HepG2 (cell line): Measurements from ENCODE around the gene ACAA2. TPM values are rescaled to one million over a fixed set of nuclear protein-coding genes. Genes with fewer than 3 reads are reported as not detected.

ENCODE experiments used
- ATF7 ChIP-seq, 2 experiments: fragments of 450-650 bp in 1 of 2; sonication (generic) in 1 of 2; formaldehyde crosslinking in 1 of 2; IDR thresholded peaks; 2 replicates each; pipeline versions ENCODE4 v1.4.0 to v1.6.1; 2016 to 2020; ENCODE audit warnings: antibody characterized with exemption in 1 of 2, mild to moderate bottlenecking in 1 of 2, missing genetic modification reagents in 1 of 2
- CENPX ChIP-seq: sonication (generic); formaldehyde crosslinking; IDR thresholded peaks from 2 replicates; pipeline ENCODE4 v1.9.0; 2021; ENCODE audit warnings: mild to moderate bottlenecking, missing genetic modification reagents, moderate library complexity
- CREB1 ChIP-seq, 2 experiments: fragments of 450-650 bp in 1 of 2; IDR thresholded peaks; 2 replicates each; pipeline ENCODE4 v1.6.1; 2016 to 2017; ENCODE audit warnings: control low read depth in 1 of 2, mild to moderate bottlenecking in 1 of 2, missing compliant biosample characterization in 1 of 2, missing genetic modification characterization in 1 of 2
- FOXA1 ChIP-seq, 2 experiments: fragments of 450-650 bp in 1 of 2; sonication (generic) in 1 of 2; formaldehyde crosslinking in 1 of 2; IDR thresholded peaks; 2 replicates each; pipeline versions ENCODE4 v1.4.0 to v1.6.1; 2016 to 2020; ENCODE audit warnings: missing genetic modification reagents in 1 of 2
- FOXC1 ChIP-seq: sonication (generic); formaldehyde crosslinking; IDR thresholded peaks from 2 replicates; pipeline ENCODE4 v1.8.0; 2022; ENCODE audit warnings: mild to moderate bottlenecking, missing genetic modification reagents, borderline replicate concordance
- FOXO1 ChIP-seq: sonication (generic); formaldehyde crosslinking; IDR thresholded peaks from 2 replicates; pipeline ENCODE4 v1.4.0; 2020; ENCODE audit warnings: missing genetic modification reagents
- GATA4 ChIP-seq: sonication (generic); IDR thresholded peaks from 2 replicates; pipeline ENCODE4 v1.6.1; 2016; ENCODE audit warnings: antibody characterized with exemption, low read depth, borderline replicate concordance
- GATAD2A ChIP-seq: IDR thresholded peaks from 2 replicates; pipeline ENCODE4 v1.6.1; 2016
- GFI1 ChIP-seq: sonication (generic); formaldehyde crosslinking; IDR thresholded peaks from 2 replicates; pipeline ENCODE4 v1.5.0; 2020; ENCODE audit warnings: missing genetic modification reagents, mild to moderate bottlenecking, borderline replicate concordance
- HOXA3 ChIP-seq: sonication (generic); formaldehyde crosslinking; IDR thresholded peaks from 2 replicates; pipeline ENCODE4 v1.5.0; 2020; ENCODE audit warnings: missing genetic modification reagents
- KAT8 ChIP-seq: IDR thresholded peaks from 2 replicates; pipeline ENCODE4 v1.6.1; 2016; ENCODE audit warnings: missing genetic modification reagents, missing compliant biosample characterization
- KLF11 ChIP-seq: IDR thresholded peaks from 2 replicates; pipeline ENCODE4 v1.6.1; 2016; ENCODE audit warnings: missing compliant biosample characterization
- MYNN ChIP-seq: sonication (generic); formaldehyde crosslinking; IDR thresholded peaks from 2 replicates; pipeline ENCODE4 v1.4.0; 2020; ENCODE audit warnings: mild to moderate bottlenecking, low read depth, missing genetic modification reagents
- NCOR1 ChIP-seq: fragments of 200-600 bp; sonication (generic); IDR thresholded peaks from 2 replicates; pipeline ENCODE4 v1.7.0; 2017; ENCODE audit warnings: antibody characterized with exemption, low read length, borderline replicate concordance
- SALL1 ChIP-seq: sonication (generic); formaldehyde crosslinking; IDR thresholded peaks from 2 replicates; pipeline ENCODE4 v1.8.0; 2022; ENCODE audit warnings: mild to moderate bottlenecking, missing genetic modification reagents
- SUZ12 ChIP-seq: fragments of 150-350 bp; IDR thresholded peaks from 2 replicates; pipeline ENCODE4 v1.6.1; 2014; ENCODE audit warnings: low read depth, low read length
- TARDBP ChIP-seq: sonication (generic); formaldehyde crosslinking; IDR thresholded peaks from 2 replicates; pipeline ENCODE4 v1.8.0; 2022; ENCODE audit warnings: mild to moderate bottlenecking, missing genetic modification reagents
- TEAD3 ChIP-seq: optimal IDR thresholded peaks from 2 replicates; pipeline ENCODE3; 2016; ENCODE audit warnings: borderline replicate concordance
- ZNF160 ChIP-seq: sonication (generic); formaldehyde crosslinking; IDR thresholded peaks from 2 replicates; pipeline ENCODE4 v1.8.0; 2022; ENCODE audit warnings: mild to moderate bottlenecking, inconsistent platforms, missing genetic modification reagents
- ZNF335 ChIP-seq: sonication (generic); formaldehyde crosslinking; IDR thresholded peaks from 2 replicates; pipeline ENCODE4 v1.4.0; 2020; ENCODE audit warnings: missing genetic modification reagents
- ZNF501 ChIP-seq: sonication (generic); formaldehyde crosslinking; IDR thresholded peaks from 2 replicates; pipeline ENCODE4 v1.5.1; 2020; ENCODE audit warnings: mild to moderate bottlenecking, moderate library complexity, missing genetic modification reagents
- ZNF607 ChIP-seq: sonication (generic); formaldehyde crosslinking; IDR thresholded peaks from 2 replicates; pipeline ENCODE4 v1.5.1; 2020; ENCODE audit warnings: missing genetic modification reagents, mild to moderate bottlenecking, borderline replicate concordance
- ZNF749 ChIP-seq: sonication (generic); formaldehyde crosslinking; IDR thresholded peaks from 2 replicates; pipeline ENCODE4 v1.8.0; 2022; ENCODE audit warnings: mild to moderate bottlenecking, missing genetic modification reagents, moderate library complexity, borderline replicate concordance
- ZNF782 ChIP-seq: sonication (generic); formaldehyde crosslinking; IDR thresholded peaks from 2 replicates; pipeline ENCODE4 v1.4.0; 2020; ENCODE audit warnings: missing genetic modification reagents, mild to moderate bottlenecking, borderline replicate concordance
- ZNF792 ChIP-seq: IDR thresholded peaks from 2 replicates; pipeline ENCODE4 v1.6.1; 2016
- polyA plus RNA-seq, 8 experiments: library from polyadenylated mRNA; depleted of rRNA in 3 of 8; stranded (reverse) in 7 of 8; unstranded in 1 of 8; fragments of >200 nt; fragmentation: Illumina TruSeq in 4 of 8; extraction: Trizol in 4 of 8; gene quantifications; 2 replicates each; pipeline versions ENCODE4 v1.2.1 to v1.2.3, GENCODE V29; 2011 to 2016; ENCODE audit warnings: low read depth in 4 of 8, missing spikeins in 1 of 8, mixed read lengths in 1 of 8; ENCODE audit not compliant: insufficient read depth in 1 of 8
- total RNA-seq, 5 experiments: library from RNA; depleted of rRNA; stranded (reverse); fragments of >200 nt; fragmentation: Illumina TruSeq; extraction: Trizol; gene quantifications; 2 replicates each; pipeline ENCODE4 v1.2.3, GENCODE V29; 2016; ENCODE audit warnings: low read depth in 1 of 5
- TF ChIP-seq, protein P1 (sequence below): sonication (generic); formaldehyde crosslinking; IDR thresholded peaks from 2 replicates; pipeline ENCODE4 v1.8.0; 2022; ENCODE audit warnings: missing genetic modification reagents, mild to moderate bottlenecking, inconsistent platforms, borderline replicate concordance
- TF ChIP-seq, protein P2 (sequence below): IDR thresholded peaks from 2 replicates; pipeline ENCODE4 v1.6.1; 2016; ENCODE audit warnings: low read depth
- TF ChIP-seq, protein P3 (sequence below): sonication (generic); formaldehyde crosslinking; IDR thresholded peaks from 2 replicates; pipeline ENCODE4 v1.8.0; 2022; ENCODE audit warnings: low read depth, missing genetic modification reagents

ACAA2 gene
- total and polyA plus RNA-seq, 2 of the 13 experiments (the other 11 are each of a cell fraction or from before 2014, with no cell fraction given): 51.6 to 182 TPM

DNA sequence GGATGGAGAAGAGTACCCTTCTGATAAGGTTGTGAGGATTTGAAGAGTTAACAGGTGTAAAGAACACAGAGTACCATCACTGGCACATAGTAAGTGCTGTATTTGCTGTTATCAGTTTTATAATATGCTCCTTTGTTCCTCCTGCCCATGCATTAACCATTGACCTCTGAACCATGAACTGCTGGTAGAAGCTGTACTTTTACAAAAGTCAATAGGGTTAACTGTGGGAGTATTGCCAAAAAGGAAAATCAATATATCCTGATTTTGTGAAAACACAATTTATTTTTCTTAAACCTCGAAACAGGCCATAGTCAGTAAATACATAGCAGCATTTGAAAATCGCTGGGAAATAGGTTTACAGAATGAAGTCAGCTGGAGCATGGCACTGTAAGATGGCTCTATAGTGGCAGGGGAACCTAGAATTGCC, 18.9 kb upstream of the ACAA2 start (continued):
- TF ChIP-seq FOXC1 (CRISPR knock-in tag) (no peak), SALL1 (CRISPR knock-in tag) (peak; percentile 83; the same call in 1 of the 2 replicates), GATA4 (peak; percentile 69; the same call in 1 of the 2 replicates), GATAD2A (CRISPR knock-in tag) (peak; percentile 94), TEAD3 (CRISPR knock-in tag) (peak; percentile 42), ZNF782 (CRISPR knock-in tag) (no peak), ZNF749 (CRISPR knock-in tag) (no peak), HOXA3 (CRISPR knock-in tag) (0 out of 2 replicates have a peak, but pooled peaks have one; percentile 35), GFI1 (CRISPR knock-in tag) (peak; percentile 90), NCOR1 (peak; percentile 85; the same call in 1 of the 2 replicates), ZNF335 (CRISPR knock-in tag) (no peak), KLF11 (CRISPR knock-in tag) (0 out of 2 replicates have a peak, but pooled peaks have one; percentile 42), TARDBP (CRISPR knock-in tag) (peak; percentile 79), ZNF160 (CRISPR knock-in tag) (no peak), CENPX (CRISPR knock-in tag) (no peak), KAT8 (CRISPR knock-in tag) (peak; percentile 46; the same call in 1 of the 2 replicates), ZNF792 (CRISPR knock-in tag) (no peak), SUZ12 (no peak), CREB1 (IDR thresholded peaks at IDR 0.05) (no peak), CREB1 (CRISPR knock-in tag; IDR thresholded peaks at IDR 0.05) (peak; percentile 76), FOXA1 (IDR thresholded peaks at IDR 0.05) (no peak), FOXA1 (CRISPR knock-in tag; IDR thresholded peaks at IDR 0.05) (peak; percentile 68), ZNF501 (no peak), MYNN (CRISPR knock-in tag) (no peak), ATF7 (IDR thresholded peaks at IDR 0.05) (no peak), ATF7 (CRISPR knock-in tag; IDR thresholded peaks at IDR 0.05) (no peak), FOXO1 (CRISPR knock-in tag) (peak; percentile 73; the same call in 1 of the 2 replicates), ZNF607 (no peak)
- TF ChIP-seq, protein P1, sequence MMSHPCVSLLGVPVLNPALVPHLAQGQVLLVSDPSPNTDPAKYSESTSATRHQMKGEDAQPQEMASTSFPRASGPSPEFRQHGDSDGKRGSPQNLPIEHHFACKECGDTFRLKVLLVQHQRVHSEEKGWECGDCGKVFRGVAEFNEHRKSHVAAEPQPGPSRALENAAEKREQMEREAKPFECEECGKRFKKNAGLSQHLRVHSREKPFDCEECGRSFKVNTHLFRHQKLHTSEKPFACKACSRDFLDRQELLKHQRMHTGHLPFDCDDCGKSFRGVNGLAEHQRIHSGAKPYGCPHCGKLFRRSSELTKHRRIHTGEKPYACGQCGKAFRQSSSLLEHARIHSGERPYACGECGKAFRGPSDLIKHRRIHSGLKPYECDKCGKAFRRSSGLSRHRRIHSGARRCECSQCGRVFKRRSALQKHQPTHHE (CRISPR knock-in tag): no peak
- TF ChIP-seq, protein P2, sequence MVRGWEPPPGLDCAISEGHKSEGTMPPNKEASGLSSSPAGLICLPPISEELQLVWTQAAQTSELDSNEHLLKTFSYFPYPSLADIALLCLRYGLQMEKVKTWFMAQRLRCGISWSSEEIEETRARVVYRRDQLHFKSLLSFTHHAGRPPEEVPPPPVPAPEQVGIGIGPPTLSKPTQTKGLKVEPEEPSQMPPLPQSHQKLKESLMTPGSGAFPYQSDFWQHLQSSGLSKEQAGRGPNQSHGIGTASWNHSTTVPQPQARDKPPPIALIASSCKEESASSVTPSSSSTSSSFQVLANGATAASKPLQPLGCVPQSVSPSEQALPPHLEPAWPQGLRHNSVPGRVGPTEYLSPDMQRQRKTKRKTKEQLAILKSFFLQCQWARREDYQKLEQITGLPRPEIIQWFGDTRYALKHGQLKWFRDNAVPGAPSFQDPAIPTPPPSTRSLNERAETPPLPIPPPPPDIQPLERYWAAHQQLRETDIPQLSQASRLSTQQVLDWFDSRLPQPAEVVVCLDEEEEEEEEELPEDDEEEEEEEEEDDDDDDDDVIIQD (CRISPR knock-in tag): 0 out of 2 replicates have a peak, but pooled peaks have one; percentile 69
- TF ChIP-seq, protein P3, sequence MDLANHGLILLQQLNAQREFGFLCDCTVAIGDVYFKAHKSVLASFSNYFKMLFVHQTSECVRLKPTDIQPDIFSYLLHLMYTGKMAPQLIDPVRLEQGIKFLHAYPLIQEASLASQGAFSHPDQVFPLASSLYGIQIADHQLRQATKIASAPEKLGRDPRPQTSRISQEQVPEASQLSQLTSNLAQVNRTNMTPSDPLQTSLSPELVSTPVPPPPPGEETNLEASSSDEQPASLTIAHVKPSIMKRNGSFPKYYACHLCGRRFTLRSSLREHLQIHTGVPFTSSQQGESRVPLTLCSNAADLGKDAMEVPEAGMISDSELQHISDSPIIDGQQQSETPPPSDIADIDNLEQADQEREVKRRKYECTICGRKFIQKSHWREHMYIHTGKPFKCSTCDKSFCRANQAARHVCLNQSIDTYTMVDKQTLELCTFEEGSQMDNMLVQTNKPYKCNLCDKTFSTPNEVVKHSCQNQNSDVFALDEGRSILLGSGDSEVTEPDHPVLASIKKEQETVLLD (CRISPR knock-in tag): no peak
